Upper lobe of right lung (tissue), 1 donor: ENCODE results near the gene DENND4B. TPM values are rescaled to one million over a fixed set of nuclear protein-coding genes. Genes with fewer than 3 reads are reported as not detected.

Experiments used
- ATAC-seq: fragments of 200-7000 bp; cut with Tn5 transposase; one replicate; pipeline ENCODE4 v1.9.1; 2020; ENCODE audit warnings: mild to moderate bottlenecking, moderate library complexity
- DNase-seq: peaks from one replicate; pipeline ENCODE4 v3.0.0-alpha.2; 2020
- H3K27ac ChIP-seq: fragments of 200-600 bp; one replicate; pipeline ENCODE4 v1.8.0; 2022
- H3K27me3 ChIP-seq: fragments of 200-600 bp; one replicate; pipeline ENCODE4 v1.8.0; 2022; ENCODE audit warnings: mild to moderate bottlenecking
- H3K36me3 ChIP-seq: fragments of 200-600 bp; one replicate; pipeline ENCODE4 v1.8.0; 2022
- H3K4me1 ChIP-seq: fragments of 200-600 bp; one replicate; pipeline ENCODE4 v1.8.0; 2022
- H3K4me3 ChIP-seq: fragments of 200-600 bp; one replicate; pipeline ENCODE4 v1.8.0; 2022; ENCODE audit warnings: mild to moderate bottlenecking
- H3K9me3 ChIP-seq: fragments of 200-600 bp; one replicate; pipeline ENCODE4 v1.8.0; 2022
- intact Hi-C: fragments of 100-400 bp; cut with DNase I; formaldehyde crosslinking; loops from one replicate; pipeline ENCODE4 v1.11.0; 2022
- microRNA-seq: library from miRNA; unstranded; fragments of <30 nt; microRNA quantifications from one replicate; pipeline ENCODE4 v1.2.0, GENCODE V29; 2020; ENCODE audit warnings: borderline microRNAs expressed
- total RNA-seq: library from RNA; stranded (reverse); fragmentation: NEBNext Ultra II Directional; extraction: Animal tissue kit (Norgen Biotek cat#: 25700); gene quantifications from one replicate; pipeline ENCODE4 v1.2.1, GENCODE V29; 2021
- TF ChIP-seq, protein P1 (sequence below): fragments of 200-600 bp; IDR thresholded peaks from one replicate; pipeline ENCODE4 v1.8.0; 2022; ENCODE audit warnings: antibody characterized with exemption
- donor health status: DM: no; HTN: yes; CAD: no; lungs with severe emphysema.

The DENND4B gene
- total RNA-seq, 1 donor from 2014 or later = 83.7 TPM

DNA sequence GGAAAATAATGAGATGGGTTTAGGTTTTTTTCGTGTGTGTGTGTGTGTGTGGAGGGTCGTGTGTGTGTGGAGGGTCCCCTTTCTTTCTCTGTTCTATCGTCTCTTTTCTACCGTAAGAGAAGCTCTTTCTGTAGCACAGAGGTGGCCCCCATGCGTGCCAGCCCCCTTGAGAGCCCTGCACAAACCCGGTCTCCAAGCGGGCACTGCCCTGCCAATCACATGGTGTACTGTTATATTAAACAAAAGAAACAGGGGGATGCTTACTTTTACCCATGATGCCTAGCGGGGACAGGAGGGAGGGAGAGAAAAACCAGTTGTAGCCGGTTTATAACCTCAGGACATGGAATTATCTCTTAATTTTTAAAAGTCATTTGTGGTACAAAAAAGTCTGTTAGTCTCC, 64.8 kb downstream of the DENND4B start:
- ATAC-seq (no peak), DNase-seq (no peak)
- Histone ChIP-seq H3K27me3 (no peaks in the 10 kb centered on the region), H3K9me3 (no peaks in the 10 kb centered on the region), H3K4me1 (peaks cover 28% of the 10 kb centered on the region), H3K4me3 (no peak overlapping the region), H3K27ac (no peak overlapping the region), H3K36me3 (no peaks in the 10 kb centered on the region)
- TF ChIP-seq, protein P1, sequence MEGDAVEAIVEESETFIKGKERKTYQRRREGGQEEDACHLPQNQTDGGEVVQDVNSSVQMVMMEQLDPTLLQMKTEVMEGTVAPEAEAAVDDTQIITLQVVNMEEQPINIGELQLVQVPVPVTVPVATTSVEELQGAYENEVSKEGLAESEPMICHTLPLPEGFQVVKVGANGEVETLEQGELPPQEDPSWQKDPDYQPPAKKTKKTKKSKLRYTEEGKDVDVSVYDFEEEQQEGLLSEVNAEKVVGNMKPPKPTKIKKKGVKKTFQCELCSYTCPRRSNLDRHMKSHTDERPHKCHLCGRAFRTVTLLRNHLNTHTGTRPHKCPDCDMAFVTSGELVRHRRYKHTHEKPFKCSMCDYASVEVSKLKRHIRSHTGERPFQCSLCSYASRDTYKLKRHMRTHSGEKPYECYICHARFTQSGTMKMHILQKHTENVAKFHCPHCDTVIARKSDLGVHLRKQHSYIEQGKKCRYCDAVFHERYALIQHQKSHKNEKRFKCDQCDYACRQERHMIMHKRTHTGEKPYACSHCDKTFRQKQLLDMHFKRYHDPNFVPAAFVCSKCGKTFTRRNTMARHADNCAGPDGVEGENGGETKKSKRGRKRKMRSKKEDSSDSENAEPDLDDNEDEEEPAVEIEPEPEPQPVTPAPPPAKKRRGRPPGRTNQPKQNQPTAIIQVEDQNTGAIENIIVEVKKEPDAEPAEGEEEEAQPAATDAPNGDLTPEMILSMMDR = no peak
- intact Hi-C loops = no loop called here

DNA sequence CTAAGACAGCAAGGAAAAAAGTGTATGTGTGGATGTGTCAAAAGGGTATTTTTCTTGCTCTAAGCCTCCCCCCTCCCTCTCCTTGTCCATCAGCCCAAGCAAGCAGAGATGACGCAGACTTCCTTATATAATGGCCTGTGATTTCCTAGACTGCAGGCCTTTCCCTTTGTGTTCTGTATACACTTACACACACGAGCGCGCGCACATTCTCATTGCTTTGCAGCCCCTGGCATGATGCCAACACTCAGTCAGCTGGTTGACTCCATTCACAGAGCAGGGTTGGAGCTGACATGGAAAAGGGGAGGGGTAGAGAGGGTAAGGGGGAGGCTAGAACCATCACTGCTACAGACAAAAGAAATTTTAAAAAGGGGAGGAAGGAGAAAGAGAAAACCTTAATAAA, 65.6 kb downstream of the DENND4B start:
- Histone ChIP-seq H3K4me1 (peaks cover 28% of the 10 kb centered on the region), H3K9me3 (no peaks in the 10 kb centered on the region), H3K27ac (no peak overlapping the region), H3K36me3 (no peaks in the 10 kb centered on the region), H3K4me3 (peak overlapping the region; percentile 1), H3K27me3 (no peaks in the 10 kb centered on the region)
- peak; percentile 93 for ATAC-seq
- DNase-seq = peak; percentile 86
- TF ChIP-seq, protein P1 = no peak
- intact Hi-C loops = no loop called here

DNA sequence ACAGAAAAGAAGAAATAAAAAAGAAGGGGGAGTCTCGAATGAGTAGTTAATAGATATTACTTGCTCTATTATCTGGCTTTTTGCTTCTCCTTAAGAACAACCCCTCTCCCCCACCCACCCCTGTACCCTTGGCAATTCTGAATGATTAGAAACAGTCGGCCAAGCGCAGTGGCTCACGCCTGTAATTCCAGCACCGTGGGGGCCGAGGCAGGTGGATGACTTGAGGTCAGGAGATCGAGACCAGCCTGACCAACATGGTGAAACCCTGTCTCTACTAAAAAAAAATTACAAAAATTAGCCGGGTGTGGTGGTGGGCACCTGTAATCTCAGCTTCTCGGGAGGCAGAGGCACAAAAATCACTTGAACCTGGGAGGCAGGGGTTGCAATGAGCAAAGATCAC, 66.5 kb downstream of the DENND4B start:
- no peaks in the 10 kb centered on the region for H3K9me3 ChIP-seq
- no peaks in the 10 kb centered on the region for H3K27me3 ChIP-seq
- DNase-seq (no peak), ATAC-seq (no peak)
- H3K4me3 ChIP-seq = no peak overlapping the region
- peaks cover 28% of the 10 kb centered on the region for H3K4me1 ChIP-seq
- H3K27ac ChIP-seq = no peak overlapping the region
- TF ChIP-seq, protein P1 = no peak
- H3K36me3 ChIP-seq = no peaks in the 10 kb centered on the region
- intact Hi-C loops = no loop called here

Small RNAs within 50 kb of the gene (microRNA-seq; reads per million reads assigned to microRNA genes)
- not detected for gene MIR6737

Other genes with a start within 250 kb of the DENND4B start
- 72.3 TPM for gene INTS3, start 218.7 kb downstream of the DENND4B start, total RNA-seq
- gene SLC27A3, start 171.3 kb downstream of the DENND4B start, total RNA-seq = 105 TPM
- gene GATAD2B, start 23.7 kb downstream of the DENND4B start, total RNA-seq = 55.1 TPM
- 52.7 TPM for gene CRTC2, start 11.9 kb upstream of the DENND4B start, total RNA-seq
- 120 TPM for gene SLC39A1, start 16.8 kb upstream of the DENND4B start, total RNA-seq
- gene CREB3L4, start 21.2 kb upstream of the DENND4B start, total RNA-seq = 10.5 TPM
- 129 TPM for gene JTB, start 31.0 kb upstream of the DENND4B start, total RNA-seq
- 103 TPM for gene RAB13, start 39.6 kb upstream of the DENND4B start, total RNA-seq
- 1,693 TPM for gene RPS27, start 44.0 kb upstream of the DENND4B start, total RNA-seq
- 2.1 TPM for gene NUP210L, start 208.4 kb upstream of the DENND4B start, total RNA-seq
- gene TPM3, start 245.4 kb upstream of the DENND4B start, total RNA-seq = 326 TPM